Measurements from ENCODE around the gene PRDM10.

PRDM10 gene

DNA sequence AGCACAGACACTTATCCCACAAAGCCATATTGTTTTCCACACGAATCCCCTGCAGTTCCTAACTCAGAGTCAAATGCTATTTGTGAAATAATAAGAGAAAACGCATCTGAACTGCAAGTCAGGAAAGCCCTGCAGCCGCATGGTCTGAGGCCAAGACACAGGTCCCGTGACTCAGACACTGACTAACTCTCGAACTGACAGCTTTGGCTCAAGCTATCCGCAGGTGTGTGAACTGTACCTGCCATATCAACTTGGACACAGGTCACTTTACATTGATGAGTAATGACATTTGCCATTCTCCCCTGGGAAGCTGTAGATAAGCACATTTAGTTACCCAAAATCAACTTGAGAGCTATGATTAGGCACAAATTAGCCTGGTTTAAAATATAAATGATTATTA is 72.3 kb downstream of the PRDM10 start:
- H3K4me3 ChIP-seq (ENCODE audit: low read length), result no peak overlapping the region
- no peak for DNase-seq (ENCODE audit: low read depth)
- TF ChIP-seq, protein P1, sequence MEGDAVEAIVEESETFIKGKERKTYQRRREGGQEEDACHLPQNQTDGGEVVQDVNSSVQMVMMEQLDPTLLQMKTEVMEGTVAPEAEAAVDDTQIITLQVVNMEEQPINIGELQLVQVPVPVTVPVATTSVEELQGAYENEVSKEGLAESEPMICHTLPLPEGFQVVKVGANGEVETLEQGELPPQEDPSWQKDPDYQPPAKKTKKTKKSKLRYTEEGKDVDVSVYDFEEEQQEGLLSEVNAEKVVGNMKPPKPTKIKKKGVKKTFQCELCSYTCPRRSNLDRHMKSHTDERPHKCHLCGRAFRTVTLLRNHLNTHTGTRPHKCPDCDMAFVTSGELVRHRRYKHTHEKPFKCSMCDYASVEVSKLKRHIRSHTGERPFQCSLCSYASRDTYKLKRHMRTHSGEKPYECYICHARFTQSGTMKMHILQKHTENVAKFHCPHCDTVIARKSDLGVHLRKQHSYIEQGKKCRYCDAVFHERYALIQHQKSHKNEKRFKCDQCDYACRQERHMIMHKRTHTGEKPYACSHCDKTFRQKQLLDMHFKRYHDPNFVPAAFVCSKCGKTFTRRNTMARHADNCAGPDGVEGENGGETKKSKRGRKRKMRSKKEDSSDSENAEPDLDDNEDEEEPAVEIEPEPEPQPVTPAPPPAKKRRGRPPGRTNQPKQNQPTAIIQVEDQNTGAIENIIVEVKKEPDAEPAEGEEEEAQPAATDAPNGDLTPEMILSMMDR (conservative IDR thresholded peaks at IDR 0.05; ENCODE audit: low read depth, low read length), result no peak

DNA sequence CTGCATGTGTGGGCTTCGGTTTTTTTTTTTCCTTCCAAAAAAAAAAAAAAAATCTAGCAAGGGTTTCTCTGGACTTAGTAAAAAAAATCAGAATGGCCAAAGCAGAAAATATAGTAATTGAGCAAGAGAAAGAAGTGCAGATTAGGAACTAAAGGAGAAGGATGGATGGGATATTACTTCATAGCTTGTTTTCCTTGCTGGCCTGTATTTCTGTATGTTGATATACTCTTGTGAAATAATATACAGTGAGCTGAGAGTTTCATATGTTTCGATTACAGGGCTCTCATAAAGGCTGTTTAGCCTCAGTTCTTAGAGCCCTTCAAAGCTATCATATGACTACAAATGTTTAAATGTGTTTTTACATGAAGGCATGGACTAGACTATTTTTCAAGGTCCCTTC is 72.9 kb downstream of the PRDM10 start:
- TF ChIP-seq, protein P1 (conservative IDR thresholded peaks at IDR 0.05; ENCODE audit: low read depth, low read length), result no peak
- no peak overlapping the region for H3K4me3 ChIP-seq (ENCODE audit: low read length)
- DNase-seq (ENCODE audit: low read depth), result no peak

DNA sequence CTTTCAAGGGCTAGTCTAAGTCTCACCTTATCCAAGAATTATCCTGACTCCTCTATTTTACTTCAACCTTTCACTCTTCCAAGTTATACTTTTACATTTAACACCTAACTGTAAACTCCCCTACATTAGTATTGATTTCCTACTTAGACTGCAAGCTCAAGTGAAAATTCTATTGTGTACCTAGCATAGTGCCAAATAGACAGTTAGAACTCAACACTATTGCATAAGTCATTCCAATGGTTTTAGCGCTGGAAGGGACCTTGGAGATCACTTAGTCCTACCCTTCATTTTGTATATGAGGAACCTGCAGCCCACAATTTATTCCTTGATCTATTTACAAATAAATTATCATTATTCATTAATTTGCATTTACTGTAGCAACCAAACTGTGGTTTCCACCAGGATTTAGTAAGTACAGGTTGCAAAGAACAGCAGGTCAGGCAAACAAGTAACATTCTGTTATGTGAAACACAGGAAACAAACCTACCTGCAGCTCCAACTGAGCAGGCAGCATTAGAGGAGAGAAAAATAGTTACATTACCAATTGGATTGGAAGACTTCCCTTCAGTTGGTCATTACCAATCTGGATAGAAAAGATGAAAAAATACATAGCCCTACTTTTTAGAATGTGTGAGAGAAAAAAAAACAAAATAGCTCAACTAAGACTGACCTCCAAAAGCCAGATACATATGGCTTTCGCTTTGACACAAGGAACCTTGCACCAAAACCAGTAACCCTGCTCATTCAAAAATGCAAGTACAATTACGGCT is 73.5 kb downstream of the PRDM10 start:
- no peak overlapping the region for H3K4me3 ChIP-seq (ENCODE audit: low read length)
- DNase-seq (ENCODE audit: low read depth), result no peak
- TF ChIP-seq, protein P1 (conservative IDR thresholded peaks at IDR 0.05; ENCODE audit: low read depth, low read length), result no peak

DNA sequence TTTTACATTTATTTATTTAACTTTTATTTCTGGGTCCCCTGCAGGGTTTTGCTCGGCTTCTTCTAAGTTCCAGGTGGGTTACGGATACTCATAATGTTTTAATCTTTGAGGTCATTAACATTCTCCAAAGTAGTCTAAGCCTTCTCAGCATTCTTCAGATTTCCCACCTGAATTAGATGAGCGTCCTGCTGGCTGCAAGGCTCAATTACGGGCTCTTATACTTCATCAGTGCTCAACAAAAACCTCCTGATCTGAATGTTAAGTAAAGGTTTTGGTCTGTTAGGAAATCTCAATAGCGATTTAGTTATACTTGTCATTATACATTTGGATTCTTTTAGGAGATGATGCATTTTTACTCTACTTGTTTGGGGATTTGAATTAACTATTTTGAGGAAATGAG is 80.0 kb downstream of the PRDM10 start:
- H3K4me3 ChIP-seq (ENCODE audit: low read length), result no peak overlapping the region
- DNase-seq (ENCODE audit: low read depth), result no peak
- TF ChIP-seq, protein P1 (conservative IDR thresholded peaks at IDR 0.05; ENCODE audit: low read depth, low read length), result no peak

DNA sequence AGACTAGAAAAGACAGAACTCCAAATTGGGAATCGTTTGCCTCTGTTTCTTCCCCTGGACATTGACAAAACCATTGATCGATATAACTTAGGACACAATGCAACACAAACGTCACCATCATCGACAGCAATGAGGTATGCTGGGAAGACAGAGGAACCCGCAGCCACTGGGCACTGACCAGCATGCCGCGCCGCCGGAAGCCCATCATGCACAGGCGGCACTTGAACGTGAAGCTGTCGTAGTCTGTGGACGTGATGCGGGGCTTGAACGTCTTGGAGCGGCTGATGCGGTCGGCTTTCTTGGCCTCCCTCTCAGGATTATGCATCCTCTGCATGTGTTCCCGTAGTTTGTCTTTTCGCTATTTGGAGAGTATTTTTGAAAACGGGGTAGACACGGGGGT is 84.3 kb downstream of the PRDM10 start:
- TF ChIP-seq, protein P1 (conservative IDR thresholded peaks at IDR 0.05; ENCODE audit: low read depth, low read length), result no peak
- no peak for DNase-seq (ENCODE audit: low read depth)

DNA sequence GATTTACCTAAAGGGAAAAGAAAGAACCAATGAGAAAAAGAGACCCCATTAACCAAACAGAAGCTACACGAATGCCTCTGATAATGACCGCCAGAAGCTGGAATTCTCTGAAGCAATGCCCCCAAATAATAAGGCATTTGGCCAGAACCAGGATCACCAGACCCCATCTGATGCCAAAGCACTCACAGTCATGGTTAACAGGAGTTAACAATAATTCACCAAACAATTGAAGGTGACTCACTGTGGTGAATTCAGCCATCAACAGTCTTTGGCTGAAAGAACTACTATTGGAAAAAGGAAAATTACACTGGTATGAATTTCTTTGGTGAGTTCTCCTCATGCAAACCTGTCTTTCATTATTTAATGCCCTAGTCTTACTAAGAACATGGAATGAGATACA is 85.4 kb downstream of the PRDM10 start:
- no peak for DNase-seq (ENCODE audit: low read depth)
- no peak overlapping the region for H3K4me3 ChIP-seq (ENCODE audit: low read length)
- TF ChIP-seq, protein P1 (conservative IDR thresholded peaks at IDR 0.05; ENCODE audit: low read depth, low read length), result no peak

More for the DNA sequence above, 84.3 kb downstream of the PRDM10 start:
- H3K4me3 ChIP-seq (ENCODE audit: low read length), result no peak overlapping the region

DNA sequence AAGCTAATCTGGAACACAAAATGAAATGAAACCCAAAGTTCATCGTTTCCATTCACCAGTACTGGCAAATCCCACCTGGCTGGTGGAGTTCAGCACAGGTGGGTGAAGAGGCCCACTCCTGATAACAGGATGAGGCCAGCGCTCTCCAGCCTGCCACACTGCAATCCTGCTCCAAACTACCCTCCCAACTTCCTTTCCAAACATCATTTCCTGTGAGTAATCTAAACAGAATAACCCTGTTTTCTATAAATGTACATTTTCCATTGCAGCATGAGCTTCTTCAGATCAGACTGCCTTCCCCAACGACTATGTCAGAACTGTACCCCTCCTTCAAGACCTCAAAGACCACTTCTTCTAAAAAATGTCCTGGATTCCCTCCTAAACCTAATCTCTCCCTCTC is 91.3 kb downstream of the PRDM10 start:
- no peak overlapping the region for H3K4me3 ChIP-seq (ENCODE audit: low read length)
- no peak for DNase-seq (ENCODE audit: low read depth)
- TF ChIP-seq, protein P1 (conservative IDR thresholded peaks at IDR 0.05; ENCODE audit: low read depth, low read length), result no peak

Measured in retinal pigment epithelial cell (primary cell).